GM10266 (cell line): Measurements from ENCODE around the gene GPR132.

Source experiments
- DNase-seq: peaks from one replicate; pipeline ENCODE4 v3.0.0; 2012; ENCODE audit errors: extremely low spot score
- TF ChIP-seq, protein P1 (sequence below): IDR thresholded peaks from 2 replicates; pipeline ENCODE4 v1.5.1; 2012; ENCODE audit warnings: mild to moderate bottlenecking, low read depth; ENCODE audit not compliant: control insufficient read depth, insufficient read depth; ENCODE audit errors: missing control alignments

Gene GPR132

DNA sequence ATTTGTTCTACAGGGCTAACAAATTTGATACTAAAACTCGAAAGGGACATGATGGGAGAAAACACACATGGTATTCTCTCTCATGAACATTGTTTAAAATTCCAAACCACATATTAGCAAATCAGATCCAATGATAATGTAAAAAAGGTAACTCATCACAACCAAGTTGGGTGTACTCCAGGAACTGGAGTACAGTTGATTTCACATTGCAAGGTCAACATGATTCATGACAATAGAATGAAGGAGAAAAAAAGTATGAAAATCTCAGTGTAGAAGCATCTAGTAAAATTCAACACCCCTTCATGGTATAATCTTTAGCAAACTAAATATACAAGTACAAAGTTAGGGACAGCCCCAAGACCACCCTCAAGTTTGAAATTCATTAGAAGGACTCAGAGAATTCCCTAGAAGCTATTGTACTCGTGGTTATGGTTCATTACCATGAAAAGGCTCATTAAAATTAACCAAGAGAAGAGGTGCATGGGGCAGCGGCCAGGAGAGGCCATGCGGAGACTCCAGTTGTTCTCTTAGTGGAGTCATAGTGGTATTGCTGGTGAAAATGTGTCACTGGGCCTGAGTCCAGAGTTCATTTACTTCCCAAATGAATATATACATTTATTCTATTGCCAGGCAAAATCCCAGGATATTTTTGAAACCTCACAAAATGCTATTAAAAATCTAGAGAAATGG is 41.3 kb downstream of the GPR132 start:
- TF ChIP-seq, protein P1, sequence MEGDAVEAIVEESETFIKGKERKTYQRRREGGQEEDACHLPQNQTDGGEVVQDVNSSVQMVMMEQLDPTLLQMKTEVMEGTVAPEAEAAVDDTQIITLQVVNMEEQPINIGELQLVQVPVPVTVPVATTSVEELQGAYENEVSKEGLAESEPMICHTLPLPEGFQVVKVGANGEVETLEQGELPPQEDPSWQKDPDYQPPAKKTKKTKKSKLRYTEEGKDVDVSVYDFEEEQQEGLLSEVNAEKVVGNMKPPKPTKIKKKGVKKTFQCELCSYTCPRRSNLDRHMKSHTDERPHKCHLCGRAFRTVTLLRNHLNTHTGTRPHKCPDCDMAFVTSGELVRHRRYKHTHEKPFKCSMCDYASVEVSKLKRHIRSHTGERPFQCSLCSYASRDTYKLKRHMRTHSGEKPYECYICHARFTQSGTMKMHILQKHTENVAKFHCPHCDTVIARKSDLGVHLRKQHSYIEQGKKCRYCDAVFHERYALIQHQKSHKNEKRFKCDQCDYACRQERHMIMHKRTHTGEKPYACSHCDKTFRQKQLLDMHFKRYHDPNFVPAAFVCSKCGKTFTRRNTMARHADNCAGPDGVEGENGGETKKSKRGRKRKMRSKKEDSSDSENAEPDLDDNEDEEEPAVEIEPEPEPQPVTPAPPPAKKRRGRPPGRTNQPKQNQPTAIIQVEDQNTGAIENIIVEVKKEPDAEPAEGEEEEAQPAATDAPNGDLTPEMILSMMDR, result no peak
- no peak for DNase-seq

- TF ChIP-seq, protein P1, result no peak
These were observed 42.1 kb downstream of the GPR132 start for GRCh38 chr14:105023144-105023543.

GRCh38 chr14:105022276-105022670 is 43.0 kb downstream of the GPR132 start:
- DNase-seq, result no peak
- TF ChIP-seq, protein P1, result no peak

More at GRCh38 chr14:105023144-105023543, 42.1 kb downstream of the GPR132 start:
- DNase-seq, result no peak

- TF ChIP-seq, protein P1, result no peak
- DNase-seq, result no peak
These were observed 43.5 kb downstream of the GPR132 start for GRCh38 chr14:105021656-105022275.

DNA sequence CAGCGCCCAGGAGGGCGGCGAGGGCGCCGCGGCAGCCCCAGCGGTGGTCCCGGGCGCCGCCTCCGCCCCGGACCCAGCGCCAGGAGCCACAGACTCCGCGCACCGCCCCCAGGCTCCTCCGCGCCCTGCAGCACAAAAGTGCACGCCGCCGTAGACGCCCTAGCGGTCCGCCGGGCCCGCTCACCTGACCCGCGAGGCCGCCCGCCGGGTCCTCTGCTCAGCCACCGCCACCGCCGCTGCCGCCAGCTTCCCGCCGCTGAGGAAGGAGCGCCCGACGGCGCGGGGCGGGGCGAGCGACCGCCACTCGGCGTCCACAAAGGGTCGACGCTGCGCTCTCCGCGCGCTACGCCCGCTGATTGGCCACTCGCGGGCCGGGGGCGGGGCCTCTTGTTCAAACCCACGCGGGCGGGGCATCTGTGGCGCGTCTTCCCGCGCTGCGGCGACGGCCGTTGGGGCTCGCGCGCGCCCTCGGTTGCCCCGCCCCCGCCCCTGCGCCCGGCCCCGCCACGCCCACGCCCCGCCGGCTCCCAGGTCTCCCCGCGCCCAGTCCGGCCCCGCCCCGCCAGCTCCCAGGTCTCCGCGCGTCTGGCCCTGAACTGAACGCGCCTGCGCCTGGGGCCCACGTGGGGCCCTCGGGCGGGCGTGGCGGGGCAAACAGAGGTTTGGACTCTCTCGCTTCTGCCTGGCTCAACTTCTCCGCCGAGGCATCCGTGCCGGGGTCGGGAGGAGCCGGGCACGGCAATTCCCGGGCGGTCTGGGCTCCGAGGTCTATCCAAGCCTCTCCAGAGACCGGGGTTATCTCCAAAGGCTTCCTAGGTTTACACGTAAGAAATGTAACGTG is 44.2 kb downstream of the GPR132 start, which contains the start of gene CDCA4:
CDCA4 (minus strand) TSS at position 269 of the 841 bp plus-strand sequence. CDS start 9,154 bp downstream, outside the sequence.
- DNase-seq, result peak; percentile 100
- TF ChIP-seq, protein P1, result no peak

GRCh38 chr14:105019861-105020814 is 45.1 kb downstream of the GPR132 start:
- DNase-seq, result peak; percentile 67
- TF ChIP-seq, protein P1, result no peak
